ENCODE results near the gene CARNS1.

GRCh38 chr11:67369275-67369674 is 46.2 kb upstream of the CARNS1 start:
- TF ChIP-seq CTCF (IDR thresholded peaks at IDR 0.05) (no peak), POLR2A (IDR thresholded peaks at IDR 0.05) (no peak)
